NCI-H2196 treated with DMSO at 0.1 percent for 48 hours (cell line): Measurements from ENCODE around the gene PNPT1.
"Not testable (repeated sequence)": the region's sequence is repeated elsewhere in the genome, so short reads cannot be mapped to it uniquely, and the experiment has no call there.

Source experiments
- DNase-seq: peaks from one replicate; lab custom pipeline; 2025; ENCODE audit not compliant: unreplicated experiment; lab: John Stamatoyannopoulos, UW

Gene PNPT1

GRCh38 chr2:55693181-55694125 is at the start of gene PNPT1:
PNPT1 (minus strand) TSS chr2:55693844; CDS start chr2:55693823, 21 bp downstream.
- peak; percentile 57 for DNase-seq

- DNase-seq = no peak
These were observed 49.4 kb upstream of the PNPT1 start for GRCh38 chr2:55742996-55743395.

- not testable (repeated sequence) for DNase-seq
These were observed 42.4 kb upstream of the PNPT1 start for GRCh38 chr2:55736019-55736536.

- DNase-seq = no peak
These were observed 41.1 kb upstream of the PNPT1 start for GRCh38 chr2:55734726-55735125.

- DNase-seq = no peak
These were observed 39.7 kb upstream of the PNPT1 start for GRCh38 chr2:55733335-55733734.

GRCh38 chr2:55732854-55733253 is 39.2 kb upstream of the PNPT1 start:
- no peak for DNase-seq

GRCh38 chr2:55729136-55729685 is 35.6 kb upstream of the PNPT1 start:
- DNase-seq = no peak

- DNase-seq = no peak
These were observed 28.1 kb upstream of the PNPT1 start for GRCh38 chr2:55721596-55722215.

GRCh38 chr2:55720417-55720816 is 26.8 kb upstream of the PNPT1 start:
- DNase-seq = no peak

- no peak for DNase-seq
These were observed 26.2 kb upstream of the PNPT1 start for GRCh38 chr2:55719852-55720251.

GRCh38 chr2:55718165-55719008 is 24.7 kb upstream of the PNPT1 start:
- DNase-seq = peak; percentile 10

- no peak for DNase-seq
These were observed 22.0 kb upstream of the PNPT1 start for GRCh38 chr2:55715626-55716025.

GRCh38 chr2:55715178-55715577 is 21.5 kb upstream of the PNPT1 start:
- not testable (repeated sequence) for DNase-seq

- DNase-seq = no peak
These were observed 18.9 kb upstream of the PNPT1 start for GRCh38 chr2:55712477-55713060.

GRCh38 chr2:55710025-55710424 is 16.4 kb upstream of the PNPT1 start:
- no peak for DNase-seq

GRCh38 chr2:55707751-55708150 is 14.1 kb upstream of the PNPT1 start:
- no peak for DNase-seq

GRCh38 chr2:55706258-55706657 is 12.6 kb upstream of the PNPT1 start:
- DNase-seq = not testable (repeated sequence)

- no peak for DNase-seq
These were observed 11.5 kb upstream of the PNPT1 start for GRCh38 chr2:55705027-55705653.

- no peak for DNase-seq
These were observed 9.7 kb upstream of the PNPT1 start for GRCh38 chr2:55703350-55703749.

GRCh38 chr2:55692740-55693139 is 904 bp downstream of the PNPT1 start:
- DNase-seq = not testable (repeated sequence)
